K562 (cell line): Measurements from ENCODE around the gene PARD3. TPM values are rescaled to one million over a fixed set of nuclear protein-coding genes. Genes with fewer than 3 reads are reported as not detected.
A peak's percentile ranks its signal among the peaks of the same experiment; 100 is the strongest.

Experiments
- ATAC-seq: fragments of 200-7000 bp; cut with Tn5 transposase; 3 replicates; pipeline ENCODE4 v1.9.1; 2020; ENCODE audit warnings: moderate library complexity
- BruUV-seq: library from RNA; stranded (reverse); fragments of 400-500 nt; replicated peaks from 2 replicates; lab custom pipeline; 2021; lab: Mats Ljungman, UMichigan
- CTCF ChIA-PET: fragments of 300-600 bp; formaldehyde crosslinking; extraction: SDS; loops from one replicate; lab custom pipeline; 2021; ENCODE audit warnings: low intra/inter-chr PET ratio; lab: Yijun Ruan, JAX
- POLR2A ChIA-PET: fragments of 300-600, 350-650 bp; sonication (Branson Sonifier 250); formaldehyde crosslinking; extraction: SDS; loops from one replicate; lab custom pipeline; 2021; ENCODE audit warnings: antibody characterized with exemption, inconsistent platforms; lab: Yijun Ruan, JAX
- DNase-seq, 4 experiments: peaks; one replicate each; pipeline versions ENCODE4 v3.0.0 to v3.0.0-alpha.2; 2011 to 2018; ENCODE audit warnings: low spot score in 3 of 4, mixed read lengths in 3 of 4; ENCODE audit errors: extremely low read depth in 1 of 4
- FAIRE-seq: peaks from 2 replicates; lab custom pipeline; 2011; peaks lifted over from hg19 to GRCh38; lab: Jason Lieb, UNC
- H2AFZ ChIP-seq: 2 replicates; pipeline ENCODE4 v1.6.0; 2011; ENCODE audit warnings: low read depth, low read length, control low read depth, inconsistent platforms
- H3K27ac ChIP-seq: fragments of 200-600 bp; 3 replicates; pipeline ENCODE4 v1.8.0; 2011; ENCODE audit warnings: low read depth, mild to moderate bottlenecking, control low read depth, inconsistent platforms, low read length, moderate library complexity, mixed read lengths; ENCODE audit errors: extremely low read depth
- H3K27me3 ChIP-seq, 2 experiments: fragments of 300-600 bp in 1 of 2; 2 replicates in 1 of 2; 3 replicates in 1 of 2; pipeline versions ENCODE4 v1.6.0 to v1.8.0; 2011; ENCODE audit warnings: inconsistent platforms in 2 of 2, low read length in 2 of 2, mild to moderate bottlenecking in 1 of 2, mixed read lengths in 1 of 2, moderate library complexity in 1 of 2; ENCODE audit not compliant: control insufficient read depth in 2 of 2, insufficient read depth in 2 of 2
- H3K36me3 ChIP-seq: fragments of 300-600 bp; 3 replicates; pipeline ENCODE4 v1.8.0; 2011; ENCODE audit warnings: mild to moderate bottlenecking, low read length, inconsistent platforms; ENCODE audit not compliant: control insufficient read depth, insufficient read depth
- H3K4me1 ChIP-seq, 2 experiments: fragments of 200-600 bp in 1 of 2; replicated peaks in 1 of 2; 2 replicates in 1 of 2; 3 replicates in 1 of 2; pipeline versions ENCODE4 v1.5.1 to v1.8.0; 2011; ENCODE audit warnings: inconsistent platforms in 2 of 2, low read length in 2 of 2, mild to moderate bottlenecking in 1 of 2, mixed read lengths in 1 of 2, moderate library complexity in 1 of 2; ENCODE audit not compliant: control insufficient read depth in 2 of 2, insufficient read depth in 2 of 2
- H3K4me2 ChIP-seq: 2 replicates; pipeline ENCODE4 v1.6.1; 2011; ENCODE audit warnings: low read length, control low read depth, inconsistent platforms, mixed read lengths; ENCODE audit not compliant: insufficient read depth
- H3K4me3 ChIP-seq: fragments of 200-600 bp; sonication (generic), shearing (Covaris generic); 2 replicates; pipeline ENCODE4 v1.5.1; 2016; ENCODE audit warnings: control low read depth, inconsistent platforms
- H3K79me2 ChIP-seq: fragments of 200-600 bp; 3 replicates; pipeline ENCODE4 v1.8.0; 2011; ENCODE audit warnings: low read length, inconsistent platforms; ENCODE audit not compliant: control insufficient read depth, insufficient read depth
- H3K9ac ChIP-seq, 2 experiments: 2 replicates each; pipeline versions ENCODE4 v1.6.0 to v1.6.1; 2011; ENCODE audit warnings: low read depth in 2 of 2, low read length in 2 of 2, control low read depth in 1 of 2, inconsistent platforms in 1 of 2, mild to moderate bottlenecking in 1 of 2, mixed read lengths in 1 of 2; ENCODE audit not compliant: insufficient read depth in 1 of 2
- H3K9me1 ChIP-seq: one replicate; pipeline ENCODE4 v1.6.0; 2011; ENCODE audit warnings: inconsistent platforms, mild to moderate bottlenecking, low read length, moderate library complexity; ENCODE audit not compliant: control insufficient read depth, insufficient read depth
- H3K9me3 ChIP-seq: replicated peaks from 2 replicates; pipeline ENCODE4 v1.5.1; 2011; ENCODE audit warnings: low read depth, low read length, inconsistent platforms; ENCODE audit not compliant: control insufficient read depth, insufficient read depth
- H4K20me1 ChIP-seq: replicated peaks from 2 replicates; pipeline ENCODE4 v1.6.1; 2011; ENCODE audit warnings: low read length, inconsistent platforms, mixed read lengths; ENCODE audit not compliant: control insufficient read depth, insufficient read depth
- GABPA ChIP-seq: fragments of 200-800 bp; sonication (Bioruptor generic); conservative IDR thresholded peaks from 2 replicates; pipeline ENCODE4 v1.6.1; 2016; ENCODE audit warnings: low read depth, missing genetic modification characterization, missing compliant biosample characterization
- HDAC8 ChIP-seq: fragments of 450-650 bp; IDR thresholded peaks from 2 replicates; pipeline ENCODE4 v1.6.1; 2016; ENCODE audit warnings: mild to moderate bottlenecking, missing genetic modification characterization, moderate library complexity, missing compliant biosample characterization
- MED1 ChIP-seq: sonication (generic); formaldehyde crosslinking; IDR thresholded peaks from 2 replicates; pipeline ENCODE4 v1.8.1; 2023; ENCODE audit warnings: missing genetic modification reagents, borderline replicate concordance
- RB1 ChIP-seq: fragments of 450-650 bp; IDR thresholded peaks from 2 replicates; pipeline ENCODE4 v1.6.1; 2017; ENCODE audit warnings: low read depth, mild to moderate bottlenecking
- SMARCB1 ChIP-seq: IDR thresholded peaks from 2 replicates; pipeline ENCODE4 v1.6.1; 2011; ENCODE audit warnings: improper control_type of control experiment, low read depth; ENCODE audit not compliant: insufficient read length
- SPI1 ChIP-seq: IDR thresholded peaks from 2 replicates; pipeline ENCODE4 v1.6.1; 2011; ENCODE audit warnings: low read depth, low read length, control low read depth, borderline replicate concordance
- TSC22D4 ChIP-seq: fragments of 450-650 bp; IDR thresholded peaks from 2 replicates; pipeline ENCODE4 v1.6.1; 2016; ENCODE audit warnings: missing genetic modification characterization, missing biosample characterization, control low read depth
- XRCC3 ChIP-seq: fragments of 450-650 bp; IDR thresholded peaks from 2 replicates; pipeline ENCODE4 v1.6.1; 2017; ENCODE audit warnings: mild to moderate bottlenecking, moderate library complexity
- ZNF134 ChIP-seq: fragments of 250-450 bp; sonication (Bioruptor Pico); conservative IDR thresholded peaks from 2 replicates; pipeline ENCODE4 v1.4.0; 2020
- ZNF644 ChIP-seq: fragments of 200-800 bp; sonication (Bioruptor generic); IDR thresholded peaks from 2 replicates; pipeline ENCODE4 v1.6.1; 2016; ENCODE audit warnings: low read depth, missing genetic modification characterization, missing compliant biosample characterization
- WGBS: fragments of 100-300 bp; shearing (Covaris generic); methylation state at CpG from one replicate; pipeline ENCODE4 v1.1.6; 2016; ENCODE audit warnings: low coverage, mixed read lengths; ENCODE audit not compliant: insufficient coverage; ENCODE audit errors: missing lambda C conversion rate; 5-methylcytosine and 5-hydroxymethylcytosine counted together
- in situ Hi-C: fragments of 300-500 bp; cut with MboI; formaldehyde crosslinking; loops from 4 replicates; pipeline ENCODE4 v1.15.0; 2018; ENCODE audit warnings: inconsistent platforms, mixed read lengths
- intact Hi-C: fragments of 100-400 bp; cut with micrococcal nuclease; formaldehyde crosslinking; loops from 2 replicates; pipeline ENCODE4 v1.14.2; 2022
- polyA plus RNA-seq, 8 experiments: library from polyadenylated mRNA; depleted of rRNA in 4 of 8; stranded (reverse) in 5 of 8; unstranded in 3 of 8; fragments of >200 nt; fragmentation: Nextera tagmentation in 2 of 8; fragmentation: Illumina TruSeq in 1 of 8; extraction: Ambion mirVana in 2 of 8; extraction: Trizol in 1 of 8; gene quantifications; 2 replicates each; pipeline versions ENCODE4 v1.2.1 to v1.2.3, GENCODE V29; 2011 to 2014; ENCODE audit warnings: inconsistent platforms in 1 of 8, missing spikeins in 1 of 8
- total RNA-seq, 7 experiments: library from RNA; depleted of rRNA in 6 of 7; stranded (reverse); fragments of >200 nt in 6 of 7; fragmentation: Illumina TruSeq in 2 of 7; extraction: Trizol in 2 of 7; gene quantifications; 2 replicates each; pipeline versions ENCODE4 v1.2.1 to v1.2.3, GENCODE V29; 2011 to 2021; ENCODE audit warnings: low replicate concordance in 1 of 7

Gene PARD3
- total and polyA plus RNA-seq, 9 of the 15 experiments (the other 6 are each of a cell fraction or from before 2014, with no cell fraction given), result 2.7 to 11.7 (median 7.7) TPM

GRCh38 chr10:34627741-34628140 lies 187.4 kb downstream of the PARD3 start:
- no peak for DNase-seq
- Histone ChIP-seq H3K27me3 (peaks cover 0 to 7% of the 10 kb centered on the region in 2 experiments; a peak in 1 of 5 replicates), H4K20me1 (0 out of 2 replicates have a peak, but pooled peaks cover 4% of the 10 kb centered on the region), H2AFZ (no peak overlapping the region), H3K9me3 (no peaks in the 10 kb centered on the region), H3K36me3 (no peaks in the 10 kb centered on the region), H3K79me2 (no peaks in the 10 kb centered on the region), H3K4me1 (peaks cover 4 to 10% of the 10 kb centered on the region in 2 experiments; a peak in 2 of 5 replicates), H3K4me3 (no peak overlapping the region), H3K27ac (no peak overlapping the region), H3K9me1 (no peaks in the 10 kb centered on the region), H3K9ac (no peak overlapping the region), H3K4me2 (no peak overlapping the region)
- intact Hi-C loops (no loop called here), in situ Hi-C loops (loop anchor here (25.0 kb wide), 1 partner anchor 790 kb away; no protein-coding TSS in a partner anchor)
- TF ChIP-seq ZNF644 (tag) (no peak), XRCC3 (no peak)
- BruUV-seq, result no TSS peak
- ATAC-seq, result no peak
- no peak for FAIRE-seq
- ChIA-PET POLR2A (interaction anchor here (0.9 kb wide), 1 partner anchor 11 kb away, joined by 4 read pairs; no protein-coding TSS in a partner anchor), CTCF (no interaction called here)
- WGBS, result 25% methylated on average over 3 of the region's 3 CpGs

DNA sequence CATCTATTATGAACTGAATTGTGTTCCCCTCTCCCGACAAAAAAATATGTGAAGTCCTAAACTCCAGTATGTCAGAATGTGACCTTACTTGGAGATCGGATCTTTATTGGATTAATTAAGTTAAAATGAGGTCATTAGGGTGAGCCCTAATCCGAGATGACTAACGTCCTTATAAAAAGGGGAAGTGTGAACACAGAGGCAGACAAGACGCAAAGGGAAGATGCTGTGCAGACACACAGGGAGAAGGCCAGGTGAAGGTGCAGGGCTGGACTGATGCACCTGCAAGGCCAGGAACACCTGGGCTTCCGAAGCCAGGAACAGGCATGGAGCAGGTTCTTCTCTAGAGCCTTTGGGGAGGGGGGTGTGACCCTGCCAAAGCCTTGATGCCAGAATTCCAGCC lies 187.8 kb downstream of the PARD3 start:
- no peak for TF ChIP-seq GABPA
- TF ChIP-seq MED1 (CRISPR knock-in tag), result no peak
- no peak for TF ChIP-seq ZNF134
- TF ChIP-seq RB1, result no peak
- no peak for TF ChIP-seq HDAC8 (tag)
- peak; percentile 91 for TF ChIP-seq SPI1
- no peak for TF ChIP-seq TSC22D4 (tag)
- TF ChIP-seq SMARCB1, result no peak
- ChIA-PET CTCF (no interaction called here), POLR2A (no interaction called here)
- BruUV-seq, result no TSS peak
- peaks cover 4 to 10% of the 10 kb centered on the region in 2 experiments; a peak in 2 of 5 replicates for H3K4me1 ChIP-seq
- no peak overlapping the region for H2AFZ ChIP-seq
- H3K79me2 ChIP-seq, result no peaks in the 10 kb centered on the region
- no peak for DNase-seq
- H3K9me3 ChIP-seq, result no peaks in the 10 kb centered on the region
- intact Hi-C loops (no loop called here), in situ Hi-C loops (loop anchor here (25.0 kb wide), 1 partner anchor 790 kb away; no protein-coding TSS in a partner anchor)
- FAIRE-seq, result no peak
- H3K36me3 ChIP-seq, result no peaks in the 10 kb centered on the region
- no peak for ATAC-seq
- H3K27ac ChIP-seq, result no peak overlapping the region
- no peak overlapping the region for H3K4me2 ChIP-seq
- 0 out of 2 replicates have a peak, but pooled peaks cover 4% of the 10 kb centered on the region for H4K20me1 ChIP-seq
- WGBS, result 41% methylated on average over 6 of the region's 6 CpGs
- H3K9ac ChIP-seq, result no peak overlapping the region
- H3K27me3 ChIP-seq, result peaks cover 0 to 7% of the 10 kb centered on the region in 2 experiments; a peak in 1 of 5 replicates
- no peak overlapping the region for H3K4me3 ChIP-seq
- H3K9me1 ChIP-seq, result no peaks in the 10 kb centered on the region
